ENCODE measurements around the gene PCSK1N.
A peak's percentile ranks its signal among the peaks of the same experiment; 100 is the strongest.
"Not testable (repeated sequence)": the region's sequence is repeated elsewhere in the genome, so short reads cannot be mapped to it uniquely, and the experiment has no call there.

PCSK1N gene

GRCh38 chrX:48819394-48819793, 16.0 kb downstream of the PCSK1N start:
- not testable (repeated sequence) for FAIRE-seq

DNA sequence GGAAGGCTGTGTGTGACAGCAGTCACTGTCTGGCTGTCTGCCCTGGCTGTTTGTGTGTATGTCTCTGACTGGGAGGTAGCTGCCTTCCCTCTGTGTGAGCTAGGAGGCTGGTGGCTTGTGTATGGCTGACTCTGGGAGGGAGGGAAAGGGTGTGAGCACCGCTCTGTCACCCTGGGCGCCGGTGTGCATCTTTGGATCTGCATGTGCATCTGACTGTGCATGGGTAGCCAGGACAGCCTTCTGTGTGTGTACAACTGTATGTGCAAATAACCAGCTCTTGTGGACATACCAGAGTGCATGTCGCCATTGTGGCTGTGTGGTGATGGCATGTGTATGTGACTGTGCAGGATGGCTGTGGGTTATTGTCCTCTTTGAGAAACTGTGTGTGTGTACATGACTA, 16.5 kb downstream of the PCSK1N start:
- FAIRE-seq, result no peak

DNA sequence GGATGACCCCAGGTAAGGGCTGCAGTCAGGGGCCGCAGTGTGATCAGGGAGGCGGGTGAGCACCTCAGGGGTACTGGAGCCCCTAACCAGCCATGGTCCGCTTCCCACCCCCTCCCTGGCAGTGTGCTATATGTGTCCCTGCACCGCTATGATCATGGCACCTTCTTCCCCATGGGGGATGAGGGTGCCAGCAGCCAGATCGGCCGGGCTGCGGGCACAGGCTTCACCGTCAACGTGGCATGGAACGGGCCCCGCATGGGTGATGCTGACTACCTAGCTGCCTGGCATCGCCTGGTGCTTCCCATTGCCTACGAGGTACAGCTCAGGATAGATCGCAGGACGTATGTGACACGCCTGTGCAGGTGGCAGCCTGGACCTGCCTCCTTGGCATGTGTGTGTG, 17.3 kb downstream of the PCSK1N start:
- no peak for FAIRE-seq

DNA sequence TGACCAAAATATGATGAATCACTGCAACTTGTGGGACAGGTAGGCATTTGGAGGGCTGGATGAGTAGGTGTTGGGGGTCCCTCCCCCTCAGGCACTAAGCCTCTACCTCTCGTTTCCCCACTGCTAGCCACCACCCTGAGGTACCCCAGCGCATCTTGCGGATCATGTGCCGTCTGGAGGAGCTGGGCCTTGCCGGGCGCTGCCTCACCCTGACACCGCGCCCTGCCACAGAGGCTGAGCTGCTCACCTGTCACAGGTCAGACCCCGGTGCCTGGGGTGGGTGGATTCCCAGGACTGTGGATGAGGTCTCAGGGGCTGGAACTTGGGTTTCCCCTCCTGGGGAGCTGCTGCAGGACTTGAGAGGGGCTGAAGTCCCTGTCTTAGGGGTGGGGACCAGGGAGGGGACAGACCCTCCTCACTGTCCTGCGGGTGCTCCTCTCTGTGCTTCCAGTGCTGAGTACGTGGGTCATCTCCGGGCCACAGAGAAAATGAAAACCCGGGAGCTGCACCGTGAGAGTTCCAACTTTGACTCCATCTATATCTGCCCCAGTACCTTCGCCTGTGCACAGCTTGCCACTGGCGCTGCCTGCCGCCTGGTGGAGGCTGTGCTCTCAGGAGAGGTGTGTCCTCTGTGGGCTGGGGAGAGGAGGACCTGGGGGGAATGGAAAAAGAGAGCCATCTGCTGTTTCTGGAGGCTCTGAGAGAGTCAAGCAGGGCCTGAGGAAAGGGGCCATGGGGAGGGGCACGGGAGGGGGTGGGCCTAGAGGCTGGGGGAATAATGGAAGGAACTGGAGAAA, 19.2 kb downstream of the PCSK1N start:
- no peak for FAIRE-seq

DNA sequence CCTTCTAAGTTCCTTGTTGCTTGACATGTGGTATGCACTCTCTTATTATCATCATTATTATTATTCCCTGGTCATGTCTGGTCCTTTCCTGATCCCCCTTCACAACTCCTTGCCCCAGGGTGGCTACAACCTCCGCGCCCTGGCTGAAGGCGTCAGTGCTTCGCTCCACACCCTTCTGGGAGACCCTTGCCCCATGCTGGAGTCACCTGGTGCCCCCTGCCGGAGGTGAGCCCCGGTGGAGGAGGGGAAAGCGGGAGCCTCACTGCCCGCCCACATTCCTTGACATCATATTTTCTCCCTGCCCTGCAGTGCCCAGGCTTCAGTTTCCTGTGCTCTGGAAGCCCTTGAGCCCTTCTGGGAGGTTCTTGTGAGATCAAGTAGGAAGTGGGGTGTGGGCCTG, 20.1 kb downstream of the PCSK1N start:
- FAIRE-seq, result no peak

DNA sequence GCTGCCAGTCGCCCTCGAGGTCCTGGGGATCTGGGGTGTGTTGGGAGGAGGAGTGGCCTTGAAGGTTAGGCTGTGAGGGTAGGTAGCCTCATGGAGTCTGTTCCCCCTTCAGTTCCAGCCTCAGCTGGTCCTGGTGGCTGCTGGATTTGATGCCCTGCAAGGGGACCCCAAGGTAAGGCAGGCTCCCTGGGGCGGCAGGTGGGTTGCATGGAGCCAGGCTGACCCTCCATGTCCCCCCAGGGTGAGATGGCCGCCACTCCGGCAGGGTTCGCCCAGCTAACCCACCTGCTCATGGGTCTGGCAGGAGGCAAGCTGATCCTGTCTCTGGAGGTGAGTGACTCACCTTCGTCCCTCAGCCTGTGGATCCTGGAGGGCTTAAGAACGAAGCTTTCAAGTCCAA, 20.7 kb downstream of the PCSK1N start:
- no peak for FAIRE-seq

DNA sequence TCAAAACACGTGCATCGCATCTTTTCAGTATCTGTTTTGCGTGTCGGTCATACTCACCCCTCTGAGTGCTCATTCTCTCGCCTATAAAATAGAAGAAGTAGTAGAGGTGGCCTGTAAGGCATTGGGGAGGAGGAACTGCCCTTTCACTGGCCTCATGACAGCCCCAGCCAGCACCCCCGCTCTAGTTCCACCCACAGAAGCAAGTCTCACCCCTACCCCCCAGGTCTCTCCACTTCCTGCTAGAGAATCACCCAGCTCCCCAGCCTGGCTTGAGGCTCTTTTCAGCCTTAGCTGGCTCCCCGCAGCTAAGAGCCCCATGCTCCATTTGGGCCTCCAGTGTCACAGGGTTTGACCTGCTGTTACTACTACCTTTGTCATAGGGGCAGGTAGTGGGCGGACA, 21.8 kb downstream of the PCSK1N start:
- FAIRE-seq, result no peak

DNA sequence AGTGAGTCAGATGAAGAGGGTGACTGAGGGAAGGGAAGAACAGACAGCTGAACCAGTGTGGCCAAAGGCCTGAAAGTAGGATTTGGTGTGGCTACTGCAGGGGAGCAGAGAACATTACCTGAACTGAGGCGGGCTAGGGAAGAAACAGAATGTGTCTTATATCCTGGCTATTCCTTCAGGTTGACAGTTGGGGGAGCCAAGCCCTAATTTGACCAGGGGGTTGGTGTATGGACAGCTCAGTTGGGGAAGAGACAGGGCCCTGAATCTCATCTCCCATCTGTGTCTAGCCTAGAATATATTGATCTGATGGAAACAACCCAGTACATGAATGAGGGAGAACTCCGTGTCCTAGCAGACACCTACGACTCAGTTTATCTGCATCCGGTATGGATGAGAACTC, 29.3 kb downstream of the PCSK1N start:
- FAIRE-seq, result no peak

- no peak for FAIRE-seq
These were observed 32.6 kb downstream of the PCSK1N start for GRCh38 chrX:48802905-48803200.

- no peak for FAIRE-seq
These were observed 33.1 kb downstream of the PCSK1N start for GRCh38 chrX:48802089-48802904.

- peak; percentile 84 for FAIRE-seq
These were observed 33.9 kb downstream of the PCSK1N start, which contains the start of gene HDAC6 for GRCh38 chrX:48801280-48802088. TSS of gene HDAC6 (plus strand) at chrX:48802067. CDS start at chrX:48802693, 626 bp downstream.

GRCh38 chrX:48800574-48801279, 34.7 kb downstream of the PCSK1N start:
- no peak for FAIRE-seq

GRCh38 chrX:48798318-48798717, 37.1 kb downstream of the PCSK1N start:
- FAIRE-seq, result no peak

DNA sequence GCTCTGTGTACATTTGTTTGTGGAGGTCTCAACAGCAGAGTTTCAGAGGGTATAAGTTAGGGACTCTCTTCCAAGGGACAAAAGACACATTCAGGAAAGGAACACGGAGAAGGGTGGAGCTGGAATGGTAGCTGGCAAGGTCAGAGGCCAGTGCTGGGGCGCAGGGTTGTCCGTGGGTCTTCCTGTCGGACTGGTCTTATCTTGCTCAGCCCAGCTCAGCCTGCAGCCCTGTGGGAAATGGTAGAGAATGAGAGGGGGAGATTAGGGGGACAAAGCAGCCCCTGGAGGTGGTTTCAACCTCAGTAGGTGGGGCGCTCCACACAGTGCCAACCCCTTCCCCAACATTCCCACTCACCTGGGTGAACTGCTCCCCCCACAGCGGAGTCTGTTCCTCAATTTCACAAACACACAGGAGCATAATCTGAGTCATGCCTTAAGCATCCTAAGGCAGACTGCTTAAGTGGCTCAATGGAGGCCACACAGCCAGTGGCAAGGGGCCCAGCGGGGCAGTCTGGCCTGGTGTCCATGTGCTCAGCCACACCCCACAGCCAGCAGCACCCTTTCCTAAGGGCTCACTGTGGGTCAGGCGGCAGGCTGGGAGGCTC, 40.4 kb downstream of the PCSK1N start:
- no peak for FAIRE-seq

DNA sequence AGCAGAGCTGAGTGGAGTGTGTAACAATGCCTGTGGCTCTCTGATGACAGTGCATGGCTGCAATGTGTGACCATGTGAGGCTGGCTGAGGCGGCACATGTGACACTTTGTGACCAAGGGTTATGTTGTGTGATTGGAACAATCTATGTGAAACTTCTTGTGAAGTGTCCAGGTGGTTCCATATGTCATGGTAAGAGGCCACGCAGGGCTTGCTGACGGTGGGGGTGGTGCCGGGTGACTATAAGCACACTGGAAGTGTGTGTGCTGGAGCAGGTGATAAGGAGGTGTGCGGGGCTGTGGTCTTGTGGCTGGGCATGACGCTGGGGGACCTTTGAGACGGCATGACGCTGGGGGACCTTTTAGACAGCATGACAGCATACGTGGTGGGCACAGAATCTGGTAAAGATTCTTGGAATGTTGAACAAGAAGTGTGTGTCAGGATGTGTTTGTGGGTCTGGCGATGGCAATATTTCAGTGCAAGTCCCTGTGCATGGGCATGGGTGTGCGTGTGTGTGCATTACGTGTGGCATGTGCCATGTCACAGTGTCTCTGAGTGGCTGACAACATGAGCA, 41.0 kb downstream of the PCSK1N start:
- no peak for FAIRE-seq

DNA sequence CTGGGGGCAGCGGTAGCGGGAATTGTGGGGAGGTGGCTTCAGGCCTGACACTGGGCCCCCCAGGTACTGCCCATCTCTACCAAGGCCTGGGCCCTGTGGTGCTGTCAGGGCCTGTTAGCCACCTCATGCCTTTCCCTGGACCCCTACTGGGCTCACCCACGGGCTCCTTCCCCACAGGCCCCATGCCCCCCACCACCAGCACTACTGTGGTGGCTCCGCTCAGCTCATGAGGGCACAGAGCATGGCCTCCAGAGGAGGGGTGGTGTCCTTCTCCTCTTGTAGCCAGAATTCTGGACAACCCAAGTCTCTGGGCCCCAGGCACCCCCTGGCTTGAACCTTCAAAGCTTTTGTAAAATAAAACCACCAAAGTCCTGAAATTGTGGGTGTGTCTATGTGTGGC, 41.5 kb downstream of the PCSK1N start:
- no peak for FAIRE-seq

DNA sequence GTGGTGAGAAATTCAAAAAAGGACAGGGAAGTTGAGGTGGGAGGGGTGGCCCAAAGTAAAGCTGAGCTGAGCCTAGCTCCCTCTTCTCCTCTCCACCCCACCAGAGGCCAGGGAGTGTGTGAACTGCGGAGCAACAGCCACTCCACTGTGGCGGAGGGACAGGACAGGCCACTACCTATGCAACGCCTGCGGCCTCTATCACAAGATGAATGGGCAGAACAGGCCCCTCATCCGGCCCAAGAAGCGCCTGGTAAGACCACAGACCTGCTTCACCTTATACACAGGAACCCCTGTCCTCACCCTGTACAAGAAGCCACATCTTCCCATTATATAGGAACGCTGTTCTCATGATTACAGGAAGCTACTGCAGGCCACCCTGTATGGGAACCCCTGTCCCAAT, 43.2 kb downstream of the PCSK1N start:
- no peak for FAIRE-seq

- FAIRE-seq, result no peak
These were observed 44.2 kb downstream of the PCSK1N start for GRCh38 chrX:48791063-48791820.

GRCh38 chrX:48790477-48790876, 44.9 kb downstream of the PCSK1N start:
- FAIRE-seq, result no peak

DNA sequence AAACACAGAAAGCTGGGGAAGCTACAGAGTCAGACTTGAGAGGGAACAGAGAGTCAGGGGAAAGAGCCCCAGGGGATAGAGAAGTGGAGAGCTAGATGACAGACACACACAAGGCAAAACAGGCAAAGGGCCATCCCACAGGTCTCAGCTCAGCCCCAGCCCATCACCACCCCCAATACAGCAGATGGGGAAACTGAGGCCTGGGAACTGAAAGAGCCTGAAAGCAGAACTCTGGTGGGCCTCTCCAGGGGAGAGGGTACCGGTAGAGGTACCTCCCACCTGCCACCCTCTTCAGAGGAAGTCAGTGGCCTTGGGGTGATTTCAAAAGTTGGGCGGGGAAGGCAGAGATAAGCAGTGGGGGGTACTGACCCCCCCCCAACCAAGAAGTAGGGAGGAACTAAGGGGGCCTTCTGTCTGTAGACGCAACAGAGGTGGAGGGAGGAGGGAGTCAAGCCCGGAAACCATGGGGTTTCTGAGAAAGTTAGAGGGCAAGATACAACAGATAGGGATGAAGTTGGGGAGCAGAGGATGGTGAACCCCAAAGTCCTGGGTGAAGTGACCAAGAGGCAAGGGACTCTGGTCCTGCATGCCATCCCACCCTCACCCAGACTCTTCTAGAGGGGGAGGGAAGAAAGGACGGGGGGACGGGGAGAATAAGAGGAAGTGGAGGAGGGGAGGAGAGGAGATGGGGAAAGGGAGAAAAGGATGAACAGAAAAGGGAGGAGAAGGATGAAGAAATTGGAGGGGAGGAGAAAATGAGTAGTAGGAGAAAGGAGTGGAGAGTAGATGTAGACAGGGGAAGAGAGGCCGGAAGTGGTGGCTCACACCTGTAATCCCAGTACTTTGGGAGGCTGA, 45.8 kb downstream of the PCSK1N start:
- no peak for FAIRE-seq
